KOPT-K1 (cell line): ENCODE measurements around the gene HDAC9.

Experiments
- H3K27ac ChIP-seq: fragments of 200-600 bp; sonication (generic); 2 replicates; pipeline ENCODE4 v1.5.1; 2016; ENCODE audit warnings: antibody characterized with exemption, mild to moderate bottlenecking, low read depth, low read length; ENCODE audit not compliant: poor library complexity, severe bottlenecking
- H3K36me3 ChIP-seq: fragments of 200-600 bp; sonication (generic); 2 replicates; pipeline ENCODE4 v1.5.1; 2017; ENCODE audit warnings: antibody characterized with exemption, mild to moderate bottlenecking, low read length, moderate library complexity; ENCODE audit not compliant: insufficient read depth
- H3K9me3 ChIP-seq: fragments of 200-600 bp; sonication (generic); 2 replicates; pipeline ENCODE4 v1.5.1; 2017; ENCODE audit warnings: antibody characterized with exemption, low read length, mild to moderate bottlenecking; ENCODE audit not compliant: insufficient read depth, poor library complexity, severe bottlenecking

Gene HDAC9

GRCh38 chr7:18550574-18550973 is 55.0 kb downstream of the HDAC9 start:
- H3K27ac ChIP-seq, result no peak overlapping the region
- no peaks in the 10 kb centered on the region for H3K36me3 ChIP-seq
- no peaks in the 10 kb centered on the region for H3K9me3 ChIP-seq

DNA sequence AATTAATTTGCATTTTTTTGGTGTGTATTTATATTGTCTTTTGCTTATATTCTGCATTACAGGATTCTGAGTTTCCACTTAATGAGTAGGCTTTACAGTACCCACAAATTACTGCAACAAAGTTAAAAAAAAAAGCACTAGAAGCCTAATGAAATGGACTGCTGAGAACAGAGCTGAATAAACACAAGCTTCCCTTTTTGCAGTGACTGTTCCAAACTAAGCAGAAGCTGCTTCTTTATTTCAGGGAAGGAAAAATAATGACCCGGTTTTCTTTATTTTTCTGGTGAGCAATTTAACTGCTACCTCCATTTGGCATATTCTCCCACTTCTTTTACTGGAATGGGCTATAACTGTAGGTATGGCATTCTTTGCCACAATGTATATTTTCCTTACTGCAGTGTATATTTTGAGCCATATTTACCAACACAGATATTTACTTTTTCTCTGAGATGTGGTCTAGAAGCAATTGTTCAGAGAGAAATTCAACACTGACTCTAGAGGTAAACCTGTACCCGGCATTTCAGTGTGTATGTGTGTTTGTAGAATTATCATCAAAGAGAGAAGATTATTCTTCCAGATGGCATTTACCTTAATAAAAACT is 56.9 kb downstream of the HDAC9 start:
- Histone ChIP-seq H3K27ac (no peak overlapping the region), H3K36me3 (no peaks in the 10 kb centered on the region), H3K9me3 (no peaks in the 10 kb centered on the region)

DNA sequence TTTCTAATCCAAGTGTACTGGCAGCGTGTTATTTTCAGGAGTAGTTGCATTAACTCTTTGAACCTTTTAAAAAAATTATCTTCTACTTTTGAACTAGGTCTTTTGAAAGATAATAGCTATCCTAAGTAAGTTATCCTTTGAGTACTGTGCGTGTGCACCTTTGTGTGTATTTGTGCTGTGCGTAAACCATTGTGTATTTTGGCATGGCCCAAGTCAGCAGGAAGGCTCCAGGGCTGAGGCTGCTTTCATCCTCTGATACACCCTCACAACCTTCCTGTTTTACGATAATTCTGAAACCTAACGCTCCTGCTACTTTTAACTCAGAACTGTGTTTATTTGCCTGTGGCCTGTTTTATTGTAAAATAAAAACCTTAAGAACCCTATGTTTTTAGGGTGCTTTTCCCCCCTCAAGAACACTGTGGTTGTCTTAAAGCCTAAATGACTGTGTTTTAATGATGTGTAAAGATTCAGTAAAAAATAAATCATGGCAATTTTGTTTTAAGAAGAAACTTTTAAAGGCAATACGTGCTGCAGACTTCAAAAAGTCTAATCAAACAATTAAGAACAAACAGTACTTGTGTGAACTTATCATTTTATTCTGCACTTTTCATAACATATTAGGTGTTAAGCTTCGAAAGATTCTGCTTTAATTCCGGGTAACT is 57.5 kb downstream of the HDAC9 start:
- no peaks in the 10 kb centered on the region for H3K9me3 ChIP-seq
- H3K27ac ChIP-seq, result no peak overlapping the region
- no peaks in the 10 kb centered on the region for H3K36me3 ChIP-seq

GRCh38 chr7:18553605-18554003 is 58.1 kb downstream of the HDAC9 start:
- Histone ChIP-seq H3K36me3 (no peaks in the 10 kb centered on the region), H3K9me3 (no peaks in the 10 kb centered on the region), H3K27ac (no peak overlapping the region)

DNA sequence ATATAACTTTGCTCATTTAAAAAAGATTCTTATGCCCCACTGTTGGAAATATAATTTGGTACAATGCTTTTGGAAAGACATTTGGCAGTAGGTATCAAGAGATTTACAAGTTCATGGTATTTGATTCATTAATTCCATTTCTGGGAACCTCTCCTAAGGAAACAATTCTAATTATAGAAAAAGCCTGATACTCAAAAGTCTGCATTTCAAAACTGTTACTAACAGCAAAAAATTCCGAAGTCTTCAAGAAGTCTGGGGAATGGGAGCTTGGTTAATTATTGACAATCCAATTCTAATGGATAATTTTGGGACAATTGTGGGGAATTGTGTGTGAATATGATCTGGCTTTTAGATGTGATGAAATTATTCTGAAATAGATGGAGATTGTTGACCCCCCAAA is 59.6 kb downstream of the HDAC9 start:
- H3K27ac ChIP-seq, result no peak overlapping the region
- no peaks in the 10 kb centered on the region for H3K9me3 ChIP-seq
- no peaks in the 10 kb centered on the region for H3K36me3 ChIP-seq

DNA sequence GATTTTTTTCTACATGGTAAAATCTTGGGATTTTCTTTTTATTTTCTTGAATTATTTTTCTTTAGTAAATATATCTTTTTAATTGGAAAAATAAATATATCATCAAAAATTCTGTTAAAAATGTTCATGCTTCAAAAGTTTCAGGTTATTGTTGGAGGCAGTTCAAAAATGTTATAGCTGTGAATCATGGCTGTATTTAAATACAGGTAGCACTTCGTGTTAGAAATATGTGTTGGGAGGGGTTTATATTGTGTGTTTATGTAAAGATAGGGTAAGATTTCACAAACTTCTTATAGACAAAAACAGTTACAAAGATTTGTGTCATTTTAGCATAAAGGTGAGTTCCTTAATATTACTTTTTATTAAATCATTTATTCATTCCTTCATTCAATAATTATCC is 60.4 kb downstream of the HDAC9 start:
- Histone ChIP-seq H3K9me3 (no peaks in the 10 kb centered on the region), H3K36me3 (no peaks in the 10 kb centered on the region), H3K27ac (no peak overlapping the region)

- no peaks in the 10 kb centered on the region for H3K9me3 ChIP-seq
- no peak overlapping the region for H3K27ac ChIP-seq
- no peaks in the 10 kb centered on the region for H3K36me3 ChIP-seq
Observed at GRCh38 chr7:18558503-18558902, 63.0 kb downstream of the HDAC9 start.

GRCh38 chr7:18558910-18559309 is 63.4 kb downstream of the HDAC9 start:
- no peaks in the 10 kb centered on the region for H3K36me3 ChIP-seq
- H3K27ac ChIP-seq, result no peak overlapping the region
- H3K9me3 ChIP-seq, result no peaks in the 10 kb centered on the region

DNA sequence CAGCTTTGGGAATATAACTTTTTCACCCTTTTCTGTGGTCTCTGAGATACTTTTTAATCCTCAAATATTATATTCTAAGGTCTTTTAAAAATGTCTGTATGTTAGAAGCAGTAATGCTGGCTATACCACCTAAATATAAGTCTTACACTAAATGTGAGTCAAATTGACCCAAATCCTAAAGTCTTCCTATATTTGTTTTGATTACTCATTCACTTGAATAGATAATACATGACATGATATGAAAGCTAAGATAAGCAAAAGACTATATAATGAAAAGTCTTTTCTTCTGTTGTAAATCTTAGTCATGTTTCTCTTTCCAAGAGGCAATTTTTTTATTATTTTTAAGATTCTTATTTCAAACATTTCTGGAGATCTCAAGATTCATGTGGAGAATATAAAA is 64.2 kb downstream of the HDAC9 start:
- Histone ChIP-seq H3K9me3 (no peaks in the 10 kb centered on the region), H3K36me3 (no peaks in the 10 kb centered on the region), H3K27ac (no peak overlapping the region)

DNA sequence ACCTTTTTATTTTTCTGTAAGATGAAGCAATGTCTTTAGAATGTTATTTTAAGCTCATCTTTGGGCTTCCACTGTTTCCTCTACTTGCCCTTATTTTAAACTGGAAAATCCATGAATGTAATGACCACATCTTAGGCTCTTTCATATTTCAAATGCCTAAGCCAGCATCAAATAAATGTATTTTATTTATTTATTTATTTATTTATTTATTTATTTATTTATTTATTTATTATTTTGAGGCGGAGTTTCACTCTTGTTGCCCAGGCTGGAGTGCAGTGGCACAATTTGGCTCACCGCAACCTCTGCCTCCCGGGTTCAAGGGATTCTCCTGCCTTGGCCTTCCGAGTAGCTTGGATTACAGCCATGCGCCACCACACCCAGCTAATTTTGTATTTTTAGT is 69.2 kb downstream of the HDAC9 start:
- H3K36me3 ChIP-seq, result no peaks in the 10 kb centered on the region
- H3K9me3 ChIP-seq, result no peaks in the 10 kb centered on the region
- H3K27ac ChIP-seq, result no peak overlapping the region

- Histone ChIP-seq H3K27ac (no peak overlapping the region), H3K36me3 (no peaks in the 10 kb centered on the region), H3K9me3 (no peaks in the 10 kb centered on the region)
Observed at GRCh38 chr7:18565337-18565736, 69.8 kb downstream of the HDAC9 start.

DNA sequence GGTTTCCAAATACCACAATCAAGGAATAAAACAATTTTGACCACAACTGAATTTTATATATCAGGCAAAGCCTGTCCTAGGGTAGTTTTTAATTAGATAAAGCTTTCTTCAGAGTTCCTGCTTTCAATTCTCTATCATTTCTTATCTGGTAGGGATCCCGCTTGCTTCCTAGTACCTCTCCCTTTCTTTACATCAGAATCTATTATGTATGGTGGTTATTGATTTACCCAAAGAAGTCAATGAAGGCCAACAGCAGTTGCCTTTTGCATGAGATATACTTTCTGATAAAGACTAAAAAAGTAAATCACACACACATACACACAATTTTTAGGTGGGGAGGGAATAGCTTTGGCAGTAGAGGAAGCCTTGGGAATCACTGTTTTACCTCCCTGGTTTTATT is 70.7 kb downstream of the HDAC9 start:
- Histone ChIP-seq H3K27ac (no peak overlapping the region), H3K9me3 (no peaks in the 10 kb centered on the region), H3K36me3 (no peaks in the 10 kb centered on the region)

DNA sequence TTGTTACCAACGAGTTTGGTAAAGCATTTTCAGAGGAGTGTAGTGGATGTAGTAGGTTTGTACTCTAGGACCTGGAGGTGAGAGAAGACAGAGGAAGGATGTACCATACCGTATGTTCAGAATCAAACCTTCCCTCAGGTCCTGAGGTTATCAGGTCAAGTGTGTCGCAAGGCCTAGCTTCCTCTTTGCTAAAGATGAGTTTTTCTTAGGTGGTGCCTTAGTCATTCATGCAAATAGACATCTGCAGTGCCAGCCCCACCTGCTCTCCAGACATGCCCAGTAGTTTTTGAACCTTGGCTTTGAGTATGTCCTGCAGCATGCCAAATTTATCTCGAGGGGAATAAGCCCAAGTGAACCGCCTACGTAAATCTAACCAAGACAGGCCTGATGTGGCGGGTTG is 71.3 kb downstream of the HDAC9 start:
- H3K27ac ChIP-seq, result no peak overlapping the region
- H3K9me3 ChIP-seq, result no peaks in the 10 kb centered on the region
- H3K36me3 ChIP-seq, result no peaks in the 10 kb centered on the region

- H3K27ac ChIP-seq, result no peak overlapping the region
- no peaks in the 10 kb centered on the region for H3K9me3 ChIP-seq
- H3K36me3 ChIP-seq, result no peaks in the 10 kb centered on the region
Observed at GRCh38 chr7:18570441-18570840, 74.9 kb downstream of the HDAC9 start.

GRCh38 chr7:18570890-18571478 is 75.4 kb downstream of the HDAC9 start:
- H3K27ac ChIP-seq, result no peak overlapping the region

DNA sequence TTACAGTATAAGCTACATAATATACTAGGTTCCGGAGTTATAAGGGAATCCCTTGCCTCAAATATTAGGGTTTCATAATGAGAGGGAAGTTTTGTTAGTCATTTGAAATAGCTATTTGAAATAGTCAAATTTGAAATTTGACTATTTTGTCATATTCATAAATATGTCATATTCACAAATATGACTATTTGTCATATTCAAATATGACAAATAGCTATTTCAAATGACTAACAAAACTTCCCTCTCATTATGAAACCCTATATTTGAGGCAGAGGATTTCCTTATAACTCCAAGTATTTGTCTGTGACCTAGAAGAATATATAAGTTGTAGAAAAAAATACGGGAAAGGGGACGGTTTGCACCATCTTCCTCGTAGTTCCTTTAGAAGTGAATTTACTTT is 76.6 kb downstream of the HDAC9 start:
- Histone ChIP-seq H3K36me3 (no peaks in the 10 kb centered on the region), H3K9me3 (no peaks in the 10 kb centered on the region), H3K27ac (no peak overlapping the region)

More at GRCh38 chr7:18570890-18571478, 75.4 kb downstream of the HDAC9 start:
- H3K9me3 ChIP-seq, result no peaks in the 10 kb centered on the region
- no peaks in the 10 kb centered on the region for H3K36me3 ChIP-seq
